Lung microvascular endothelial cell (primary cell): ENCODE data around the gene MLKL. TPM values are rescaled to one million over a fixed set of nuclear protein-coding genes. Genes with fewer than 3 reads are reported as not detected.
A peak's percentile ranks its signal among the peaks of the same experiment; 100 is the strongest.
"Not testable (repeated sequence)": the region's sequence is repeated elsewhere in the genome, so short reads cannot be mapped to it uniquely, and the experiment has no call there.

Experiments used
- DNase-seq, 2 donors: peaks; one replicate each; pipeline versions ENCODE4 v3.0.0 to v3.0.0-alpha.2; 2010; ENCODE audit warnings: low read depth in 2 of 2
- total RNA-seq: library from RNA; depleted of rRNA; stranded (reverse); fragments of >200 nt; gene quantifications from 2 replicates; pipeline ENCODE4 v1.2.1, GENCODE V29; 2014

The MLKL gene
- total RNA-seq, 1 donor from 2014 or later: 8.9 TPM

GRCh38 chr16:74732707-74733350, 32.2 kb upstream of the MLKL start:
- no peak for DNase-seq

GRCh38 chr16:74731853-74732477, 31.3 kb upstream of the MLKL start:
- no peak for DNase-seq

- DNase-seq: no peak
These were observed 29.4 kb upstream of the MLKL start for GRCh38 chr16:74729783-74730683.

- no peak for DNase-seq
These were observed 27.2 kb upstream of the MLKL start for GRCh38 chr16:74727903-74728302.

- no peak for DNase-seq
These were observed 26.1 kb upstream of the MLKL start for GRCh38 chr16:74726716-74727115.

GRCh38 chr16:74725651-74726455, 25.2 kb upstream of the MLKL start:
- no peak for DNase-seq

GRCh38 chr16:74724820-74725549, 24.3 kb upstream of the MLKL start:
- DNase-seq: peak in 1 of 2 donors; percentile 46

- no peak for DNase-seq
These were observed 22.6 kb upstream of the MLKL start for GRCh38 chr16:74723256-74723655.

GRCh38 chr16:74722156-74722555, 21.5 kb upstream of the MLKL start:
- not testable (repeated sequence) for DNase-seq

GRCh38 chr16:74721716-74722115, 21.1 kb upstream of the MLKL start:
- no peak for DNase-seq

GRCh38 chr16:74720579-74720978, 19.9 kb upstream of the MLKL start:
- DNase-seq: no peak

- no peak for DNase-seq
These were observed 18.3 kb upstream of the MLKL start for GRCh38 chr16:74718741-74719610.

- no peak for DNase-seq
These were observed 17.5 kb upstream of the MLKL start for GRCh38 chr16:74718140-74718539.

GRCh38 chr16:74717367-74717766, 16.7 kb upstream of the MLKL start:
- DNase-seq: no peak

GRCh38 chr16:74716355-74716754, 15.7 kb upstream of the MLKL start:
- no peak for DNase-seq

GRCh38 chr16:74713876-74714275, 13.2 kb upstream of the MLKL start:
- no peak for DNase-seq

GRCh38 chr16:74713325-74713724, 12.7 kb upstream of the MLKL start:
- no peak for DNase-seq

GRCh38 chr16:74711938-74712337, 11.3 kb upstream of the MLKL start:
- no peak for DNase-seq

- DNase-seq: no peak
These were observed 9.7 kb upstream of the MLKL start for GRCh38 chr16:74710401-74710800.

GRCh38 chr16:74709441-74709877, 8.8 kb upstream of the MLKL start:
- peak; percentile 77 to 83 for DNase-seq
